Thyroid gland (tissue), 4 donors: Measurements from ENCODE around the gene DOCK2.

ENCODE experiments used
- CTCF ChIP-seq, 6 experiments: fragments of 200-600 bp in 3 of 6; fragments of 450-650 bp in 3 of 6; sonication (generic) in 3 of 6; IDR thresholded peaks; one replicate each; pipeline ENCODE4 v1.5.1; 2016 to 2019; ENCODE audit warnings: antibody characterized with exemption in 6 of 6, mild to moderate bottlenecking in 2 of 6, inconsistent platforms in 1 of 6, moderate library complexity in 1 of 6
- POLR2A ChIP-seq, 2 donors: fragments of 450-650 bp; IDR thresholded peaks; one replicate each; pipeline ENCODE4 v1.6.1; 2017; ENCODE audit warnings: antibody characterized with exemption in 2 of 2, mild to moderate bottlenecking in 2 of 2, moderate library complexity in 1 of 2

GRCh38 chr5:169702693-169703481 lies 65.8 kb downstream of the DOCK2 start:
- no peak for TF ChIP-seq CTCF (IDR thresholded peaks at IDR 0.05)
- no peak for TF ChIP-seq POLR2A (IDR thresholded peaks at IDR 0.05)
